ENCODE results near the gene RBM25. TPM values are rescaled to one million over a fixed set of nuclear protein-coding genes. Genes with fewer than 3 reads are reported as not detected.
A peak's percentile ranks its signal among the peaks of the same experiment; 100 is the strongest.

RBM25 gene
- polyA plus RNA-seq, 3 donors: 147 to 188 (median 182) TPM

DNA sequence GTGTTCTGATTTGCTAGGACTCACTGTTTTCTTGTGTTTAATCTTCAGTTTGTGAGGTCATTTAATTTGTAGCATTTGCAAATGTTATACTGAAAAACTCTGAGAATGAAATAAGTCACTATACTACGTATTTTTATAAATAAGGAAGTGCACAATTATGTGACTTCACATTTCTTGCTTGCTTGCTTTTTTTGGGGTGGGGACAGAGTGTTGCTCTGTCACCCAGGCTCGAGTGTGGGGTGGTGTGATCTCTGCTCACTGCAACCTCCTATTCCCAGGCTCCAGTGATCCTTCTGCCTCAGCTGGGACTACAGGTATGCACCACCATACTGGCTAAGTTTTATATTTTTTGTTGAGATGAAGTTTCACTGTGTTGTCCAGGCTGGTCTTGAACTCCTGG, 32.7 kb downstream of the RBM25 start:
- no peak for DNase-seq

DNA sequence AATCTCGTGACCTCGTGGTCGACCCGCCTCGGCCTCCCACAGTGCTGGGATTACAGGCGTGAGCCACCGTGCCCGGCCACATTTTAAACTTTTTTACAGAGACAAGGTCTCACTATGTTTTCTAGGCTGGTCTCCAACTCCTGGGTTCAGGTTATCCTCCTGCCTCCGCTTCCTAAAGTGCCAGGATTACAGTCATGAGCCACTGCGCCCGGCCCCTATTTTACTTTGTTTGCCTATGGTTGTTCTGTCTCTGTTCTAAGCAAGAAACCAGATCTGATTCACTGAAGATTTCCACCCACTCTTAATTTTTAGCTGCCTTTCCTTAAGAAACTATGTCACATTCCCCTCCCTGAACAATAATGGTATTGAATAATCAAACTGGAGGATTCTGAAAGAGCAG, 39.1 kb downstream of the RBM25 start:
- DNase-seq: no peak

DNA sequence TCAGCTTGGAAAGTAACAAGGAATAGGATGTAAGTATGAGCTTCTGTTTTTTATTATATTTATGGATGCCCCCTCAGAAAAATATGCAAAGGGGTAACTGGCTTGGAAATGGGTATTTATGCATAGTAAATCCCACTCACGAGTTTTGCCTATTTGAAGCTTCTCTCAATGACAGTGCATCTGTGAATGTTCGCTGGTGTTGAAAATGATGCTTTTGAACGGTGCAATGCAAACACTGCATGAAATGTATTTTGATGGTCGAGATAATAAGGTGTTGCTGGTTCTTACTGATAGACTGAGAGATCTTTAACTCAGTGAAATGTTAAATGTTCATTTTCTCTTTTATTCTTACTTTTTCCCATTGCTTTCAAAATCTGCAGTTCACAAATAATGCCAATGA, 42.0 kb downstream of the RBM25 start:
- no peak for DNase-seq

DNA sequence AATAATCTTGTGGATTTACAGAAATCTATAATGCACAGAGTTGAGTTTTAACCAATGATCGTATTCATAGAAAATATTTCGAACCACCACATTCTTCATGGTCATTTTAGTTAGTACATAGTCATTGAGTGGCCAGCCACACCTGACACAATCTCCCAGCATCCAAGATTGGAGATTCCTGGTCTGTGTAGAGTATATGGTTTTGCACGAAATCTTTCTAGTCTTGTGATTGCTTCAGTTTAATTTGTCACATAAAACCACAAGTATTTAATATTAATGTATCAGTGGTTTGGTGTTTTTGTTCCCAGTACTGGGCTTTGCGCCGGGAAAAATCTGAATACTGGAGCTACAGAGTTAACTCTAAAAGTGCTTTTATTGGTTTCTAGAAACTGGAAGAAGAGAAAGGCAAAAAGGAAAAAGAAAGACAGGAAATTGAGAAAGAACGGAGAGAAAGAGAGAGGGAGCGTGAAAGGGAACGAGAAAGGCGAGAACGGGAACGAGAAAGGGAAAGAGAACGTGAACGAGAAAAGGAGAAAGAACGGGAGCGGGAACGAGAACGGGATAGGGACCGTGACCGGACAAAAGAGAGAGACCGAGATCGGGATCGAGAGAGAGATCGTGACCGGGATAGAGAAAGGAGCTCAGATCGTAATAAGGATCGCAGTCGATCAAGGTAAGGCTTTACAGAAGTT, 44.6 kb downstream of the RBM25 start:
- DNase-seq: no peak

DNA sequence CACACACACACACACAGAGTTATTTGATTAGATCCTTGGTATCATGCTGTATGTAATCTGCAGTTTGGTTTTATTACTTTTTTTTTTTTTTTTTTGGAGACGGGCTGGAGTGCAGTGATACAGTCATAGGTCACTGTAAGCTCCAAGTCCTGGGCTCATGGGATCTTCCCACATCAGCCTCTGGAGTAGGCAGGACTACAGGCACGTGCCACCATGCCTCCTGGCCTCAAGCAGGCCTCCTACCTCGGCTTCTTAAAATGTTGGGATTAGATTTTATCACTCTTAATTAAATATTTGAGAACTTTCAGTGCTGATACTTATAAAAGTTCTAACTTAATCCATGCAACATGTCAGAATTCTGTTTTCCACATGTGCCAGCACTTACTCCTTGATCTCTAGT, 46.7 kb downstream of the RBM25 start:
- DNase-seq: no peak

DNA sequence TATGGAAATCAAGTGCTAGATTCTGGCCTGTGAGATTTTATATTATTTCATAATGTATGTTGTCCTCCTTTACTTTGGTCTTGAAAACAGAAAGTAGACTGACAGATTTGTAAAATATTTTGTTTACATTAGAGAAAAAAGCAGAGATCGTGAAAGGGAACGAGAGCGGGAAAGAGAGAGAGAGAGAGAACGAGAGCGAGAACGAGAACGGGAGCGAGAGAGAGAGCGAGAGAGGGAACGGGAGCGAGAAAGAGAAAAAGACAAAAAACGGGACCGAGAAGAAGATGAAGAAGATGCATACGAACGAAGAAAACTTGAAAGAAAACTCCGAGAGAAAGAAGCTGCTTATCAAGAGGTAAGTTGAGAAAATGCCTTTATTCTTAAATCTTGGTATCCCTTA, 47.4 kb downstream of the RBM25 start:
- DNase-seq: no peak

DNA sequence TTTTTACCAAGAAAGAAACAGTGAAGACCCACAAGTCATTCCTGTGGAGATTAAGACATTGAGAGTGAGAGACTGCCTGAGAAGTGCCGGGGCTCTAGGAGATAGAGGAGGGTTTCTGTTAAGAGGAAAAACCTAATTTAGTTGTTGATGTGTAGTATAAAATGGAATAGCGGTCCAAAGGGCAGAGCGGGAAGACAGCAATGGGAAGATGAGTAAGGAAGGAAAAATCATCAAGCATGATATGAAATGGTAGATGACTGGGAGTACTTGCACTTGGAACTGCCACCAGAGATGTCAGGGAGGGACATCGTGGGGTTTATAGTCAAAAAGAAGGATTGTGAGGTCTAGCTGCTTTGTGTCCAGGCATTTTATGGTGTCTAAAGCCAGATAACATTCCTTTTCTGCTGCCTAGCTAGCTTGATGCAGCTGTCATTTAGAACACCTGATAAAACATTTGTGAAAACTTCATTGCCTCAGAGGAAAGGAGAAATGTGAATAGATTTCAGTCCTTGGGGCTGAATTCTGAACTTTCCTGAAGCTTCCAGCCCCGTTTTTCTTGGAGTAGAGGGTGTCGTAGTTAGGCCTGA, 57.8 kb downstream of the RBM25 start:
- no peak for DNase-seq

DNA sequence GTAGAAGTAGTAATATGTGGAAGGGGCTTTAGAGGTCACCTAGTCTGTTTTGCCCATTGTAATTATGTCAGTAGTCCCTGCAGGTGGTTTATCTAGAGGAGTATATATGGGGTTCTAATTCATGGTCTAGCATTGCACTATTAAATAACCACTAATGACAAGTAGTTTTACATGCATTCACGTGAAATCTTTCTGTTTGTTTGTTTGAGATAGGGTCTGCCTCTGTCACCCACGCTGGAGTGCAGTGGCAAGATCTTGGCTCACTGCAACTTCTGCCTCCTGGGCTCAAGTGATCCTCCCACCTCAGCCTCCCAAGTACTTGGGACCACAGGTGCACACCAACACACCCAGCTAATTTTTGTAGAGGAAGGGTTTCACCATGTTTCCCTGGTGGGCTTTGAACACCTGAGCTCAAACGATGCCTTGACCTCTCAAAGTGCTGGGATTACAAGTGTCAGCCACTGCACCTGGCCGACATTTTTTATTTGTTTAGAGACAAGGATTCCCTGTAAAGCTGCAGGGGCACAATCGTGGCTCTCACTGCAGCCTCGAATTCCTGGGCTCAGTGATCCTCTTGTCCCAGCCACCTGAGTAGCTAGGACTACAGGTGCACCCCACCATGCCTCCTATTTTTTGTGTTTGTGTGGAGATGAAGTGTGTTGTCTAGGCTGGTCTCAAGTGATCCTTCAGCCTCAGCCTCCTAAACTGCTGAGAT, 66.0 kb downstream of the RBM25 start:
- DNase-seq: no peak

DNA sequence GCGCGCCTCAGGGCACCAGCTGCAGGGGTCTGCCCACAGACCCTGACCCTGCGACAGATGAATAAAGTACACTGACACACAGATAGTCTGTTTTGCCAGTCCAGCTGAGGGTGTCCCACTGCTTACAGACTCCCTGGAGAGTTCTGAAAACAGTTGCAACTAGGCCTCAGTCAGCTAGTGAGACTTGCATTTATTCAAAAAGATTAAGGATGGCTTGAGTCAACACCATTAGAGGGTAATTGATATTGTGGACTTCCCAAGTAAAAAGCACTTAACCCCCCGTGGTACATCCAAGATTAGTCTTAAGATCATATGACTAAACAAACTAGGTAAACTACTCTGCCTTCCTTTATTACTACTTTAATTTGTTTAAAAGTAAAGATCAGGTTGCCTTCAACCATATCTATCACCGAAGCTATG, 66.8 kb downstream of the RBM25 start:
- DNase-seq: no peak

DNA sequence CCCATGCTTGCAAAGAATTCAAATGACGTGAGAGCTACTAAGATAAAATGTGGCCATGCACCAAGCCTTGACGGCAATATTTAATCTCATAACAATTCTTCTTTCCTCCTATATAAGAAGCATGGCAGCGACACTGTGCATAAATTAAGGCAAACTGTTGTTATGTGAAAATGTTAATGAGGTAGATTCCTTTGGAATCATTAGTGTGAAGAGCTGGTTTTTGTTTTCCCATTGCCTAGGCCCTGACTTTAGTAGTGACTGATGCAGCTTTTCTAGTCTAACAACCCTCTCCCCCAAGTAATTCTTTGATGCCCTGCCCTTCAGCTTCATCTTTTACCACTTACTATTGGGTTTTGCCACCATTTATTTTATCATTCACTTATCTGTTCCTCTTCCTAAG, 67.4 kb downstream of the RBM25 start:
- DNase-seq: no peak

DNA sequence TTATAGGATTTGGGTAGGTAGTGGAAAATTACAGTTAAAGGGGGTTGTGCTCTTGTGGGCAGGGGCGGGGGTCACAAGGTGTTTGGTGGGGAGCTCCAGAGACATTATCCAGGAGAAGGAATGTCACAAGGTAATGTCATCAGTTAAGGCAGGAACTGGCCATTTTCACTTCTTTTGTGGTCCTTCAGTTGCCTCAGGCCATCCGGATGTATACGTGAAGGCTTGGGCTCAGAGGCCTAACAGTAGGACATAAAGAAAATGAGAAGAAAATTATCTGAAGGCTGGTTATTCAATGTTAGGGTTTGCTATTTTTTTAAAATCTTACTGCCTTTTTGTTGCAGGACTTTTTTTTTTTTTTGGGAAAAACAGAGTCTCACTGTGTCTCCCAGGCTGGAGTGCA, 75.5 kb downstream of the RBM25 start:
- no peak for DNase-seq

DNA sequence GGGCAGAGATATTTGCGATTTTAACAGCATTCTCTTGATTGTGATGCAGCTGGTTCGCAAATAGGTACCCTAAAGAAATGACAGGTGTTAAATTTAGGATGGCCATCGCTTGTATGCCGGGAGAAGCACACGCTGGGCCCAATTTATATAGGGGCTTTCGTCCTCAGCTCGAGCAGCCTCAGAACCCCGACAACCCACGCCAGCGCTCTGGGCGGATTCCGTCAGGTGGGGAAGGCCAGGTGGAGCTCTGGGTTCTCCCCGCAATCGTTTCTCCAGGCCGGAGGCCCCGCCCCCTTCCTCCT, 77.7 kb downstream of the RBM25 start:
- no peak for DNase-seq

DNA sequence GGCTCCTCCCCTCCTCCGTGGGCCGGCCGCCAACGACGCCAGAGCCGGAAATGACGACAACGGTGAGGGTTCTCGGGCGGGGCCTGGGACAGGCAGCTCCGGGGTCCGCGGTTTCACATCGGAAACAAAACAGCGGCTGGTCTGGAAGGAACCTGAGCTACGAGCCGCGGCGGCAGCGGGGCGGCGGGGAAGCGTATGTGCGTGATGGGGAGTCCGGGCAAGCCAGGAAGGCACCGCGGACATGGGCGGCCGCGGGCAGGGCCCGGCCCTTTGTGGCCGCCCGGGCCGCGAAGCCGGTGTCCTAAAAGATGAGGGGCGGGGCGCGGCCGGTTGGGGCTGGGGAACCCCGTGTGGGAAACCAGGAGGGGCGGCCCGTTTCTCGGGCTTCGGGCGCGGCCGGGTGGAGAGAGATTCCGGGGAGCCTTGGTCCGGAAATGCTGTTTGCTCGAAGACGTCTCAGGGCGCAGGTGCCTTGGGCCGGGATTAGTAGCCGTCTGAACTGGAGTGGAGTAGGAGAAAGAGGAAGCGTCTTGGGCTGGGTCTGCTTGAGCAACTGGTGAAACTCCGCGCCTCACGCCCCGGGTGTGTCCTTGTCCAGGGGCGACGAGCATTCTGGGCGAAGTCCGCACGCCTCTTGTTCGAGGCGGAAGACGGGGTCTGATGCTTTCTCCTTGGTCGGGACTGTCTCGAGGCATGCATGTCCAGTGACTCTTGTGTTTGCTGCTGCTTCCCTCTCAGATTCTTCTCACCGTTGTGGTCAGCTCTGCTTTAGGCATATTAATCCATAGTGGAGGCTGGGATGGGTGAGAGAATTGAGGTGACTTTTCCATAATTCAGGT, 78.3 kb downstream of the RBM25 start, which contains the start of gene PSEN1:
PSEN1 (plus strand) TSS at position 121 of the 839 bp plus-strand sequence. CDS start 11,513 bp downstream, outside the sequence.
- DNase-seq: peak; percentile 94

DNA sequence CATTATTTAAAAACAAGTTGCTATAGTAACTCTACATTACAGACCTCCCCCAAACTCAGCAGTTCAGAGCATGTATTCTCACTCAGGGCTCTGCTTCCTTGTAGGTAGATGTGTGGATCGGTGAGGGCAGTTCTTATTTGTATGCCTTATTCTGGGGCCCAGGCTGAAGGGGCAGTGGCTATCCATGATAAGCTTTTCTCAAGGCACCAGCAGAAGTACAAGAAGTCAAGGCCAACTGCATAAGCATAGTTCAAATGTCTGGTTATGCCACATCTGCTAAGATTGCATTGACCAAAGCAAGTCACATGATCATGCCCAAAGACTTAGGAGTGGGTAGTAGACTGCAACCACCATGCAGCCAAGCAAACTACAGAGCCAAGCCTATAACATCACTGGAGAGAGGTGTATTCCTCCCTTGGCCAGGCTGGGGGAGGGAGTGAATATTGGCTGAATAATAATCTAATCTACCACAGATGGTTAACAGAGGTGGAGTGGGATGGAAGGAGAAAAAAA, 82.5 kb downstream of the RBM25 start:
- DNase-seq: no peak

DNA sequence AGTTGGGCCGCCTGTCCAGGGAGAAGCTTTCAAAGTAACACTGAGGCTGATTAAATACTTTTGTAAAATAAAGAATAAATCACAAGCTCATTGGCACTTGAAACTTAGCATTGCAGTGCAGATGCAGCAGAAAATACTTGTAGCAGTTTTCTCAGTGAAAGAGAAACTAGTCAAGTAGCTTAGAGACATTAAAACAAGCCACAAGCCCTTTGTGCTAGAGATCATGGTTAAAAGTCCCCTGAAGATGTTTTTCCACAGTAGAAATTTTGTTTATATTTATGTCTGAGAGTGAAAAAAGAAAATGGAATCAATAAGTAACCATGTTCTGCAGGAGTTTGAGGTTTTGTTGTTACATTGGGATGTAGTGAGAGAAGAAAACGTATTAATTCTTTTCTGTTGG, 83.9 kb downstream of the RBM25 start:
- DNase-seq: no peak

DNA sequence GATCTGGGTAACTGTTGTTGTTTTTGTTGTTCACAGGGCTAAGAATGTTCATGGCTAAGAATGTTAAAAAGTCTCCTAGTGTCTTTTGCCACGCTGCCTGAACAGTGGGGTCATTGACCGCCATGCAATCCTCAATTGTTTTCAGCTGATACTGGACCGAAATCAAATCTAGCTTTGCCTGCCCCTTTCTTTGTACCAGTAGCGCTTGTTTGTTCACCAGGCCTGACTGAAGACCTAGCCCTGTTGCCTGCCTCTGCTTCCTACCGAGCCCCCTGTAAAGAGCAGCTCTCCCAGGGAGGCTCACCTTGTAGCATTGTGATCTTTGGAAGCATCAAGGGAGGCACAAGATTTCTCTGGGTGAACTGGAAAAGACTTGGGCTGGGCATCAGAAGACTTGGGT, 84.7 kb downstream of the RBM25 start:
- DNase-seq: no peak

DNA sequence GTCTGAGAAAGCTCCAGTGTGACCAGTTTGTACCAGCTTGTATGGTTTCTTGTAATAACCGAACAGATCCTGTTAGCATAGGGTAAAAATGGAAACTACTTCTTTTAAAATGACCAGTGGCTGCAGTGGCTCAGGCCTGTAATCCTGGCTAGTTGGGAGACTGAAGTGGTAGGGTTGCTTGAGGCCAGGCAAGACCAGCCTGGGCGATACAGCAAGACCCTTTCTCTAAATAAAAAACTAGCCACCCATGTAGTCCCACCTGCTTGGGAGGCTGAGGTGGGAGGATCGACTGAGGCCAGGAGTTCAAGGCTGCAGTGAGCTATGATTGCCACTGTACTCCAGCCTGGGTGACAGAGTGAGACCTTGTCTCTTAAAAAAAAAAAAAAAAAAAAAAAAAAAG, 85.3 kb downstream of the RBM25 start:
- DNase-seq: no peak

DNA sequence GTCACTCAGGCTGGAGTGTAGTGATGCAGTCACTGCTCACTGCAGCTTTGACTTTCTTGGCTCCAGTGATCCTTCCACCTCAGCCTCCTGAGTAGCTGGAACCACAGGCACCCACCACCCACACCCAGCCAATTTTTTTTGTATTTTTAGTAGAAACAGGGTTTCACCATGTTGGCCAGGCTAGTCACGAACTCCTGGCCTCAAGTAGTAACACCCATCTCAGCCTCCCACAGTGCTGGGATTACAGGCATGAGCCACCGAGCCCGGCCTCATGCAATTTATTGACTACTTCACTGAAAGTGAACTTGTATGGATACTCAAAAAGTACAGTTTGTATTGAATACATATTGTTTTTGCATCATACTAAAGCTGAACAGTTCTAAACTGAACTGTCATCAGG, 87.0 kb downstream of the RBM25 start:
- DNase-seq: no peak

DNA sequence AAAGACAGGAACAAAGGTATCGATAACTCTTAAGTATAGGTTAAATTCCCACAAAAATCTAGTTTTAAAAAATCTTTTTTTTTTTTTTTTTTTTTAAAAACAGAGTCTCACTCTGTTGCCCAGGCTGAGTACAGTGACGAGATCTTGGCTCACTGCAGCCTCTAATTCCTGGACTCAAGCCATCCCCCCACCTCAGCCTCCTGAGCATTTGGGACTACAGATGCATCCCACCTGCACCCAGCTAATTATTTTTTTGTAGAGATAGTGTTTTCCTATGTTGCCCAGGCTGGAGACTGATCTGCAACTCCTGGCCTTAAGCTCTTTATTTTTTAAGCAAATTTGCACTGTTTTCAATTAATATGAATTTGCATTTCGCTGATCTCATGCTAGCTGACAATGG, 87.8 kb downstream of the RBM25 start:
- DNase-seq: no peak

DNA sequence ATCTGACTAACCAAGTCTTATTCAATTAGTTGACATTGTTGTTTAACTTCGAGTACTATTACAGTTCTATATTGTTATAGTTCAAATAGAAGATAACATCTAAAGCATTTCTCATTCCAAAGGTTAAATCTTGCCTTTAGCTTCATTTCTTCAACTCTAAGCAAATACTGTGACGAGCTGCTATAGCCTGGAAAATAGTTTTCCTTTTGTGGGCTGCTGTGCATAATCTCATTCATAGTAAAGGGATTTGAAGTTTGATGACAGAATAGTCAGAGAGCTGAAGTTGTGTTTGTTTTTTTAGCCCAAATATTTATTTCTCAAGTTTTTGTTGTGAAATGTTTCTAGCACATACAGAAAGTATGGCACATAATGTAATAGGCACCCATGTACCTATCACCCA, 91.4 kb downstream of the RBM25 start:
- no peak for DNase-seq

DNA sequence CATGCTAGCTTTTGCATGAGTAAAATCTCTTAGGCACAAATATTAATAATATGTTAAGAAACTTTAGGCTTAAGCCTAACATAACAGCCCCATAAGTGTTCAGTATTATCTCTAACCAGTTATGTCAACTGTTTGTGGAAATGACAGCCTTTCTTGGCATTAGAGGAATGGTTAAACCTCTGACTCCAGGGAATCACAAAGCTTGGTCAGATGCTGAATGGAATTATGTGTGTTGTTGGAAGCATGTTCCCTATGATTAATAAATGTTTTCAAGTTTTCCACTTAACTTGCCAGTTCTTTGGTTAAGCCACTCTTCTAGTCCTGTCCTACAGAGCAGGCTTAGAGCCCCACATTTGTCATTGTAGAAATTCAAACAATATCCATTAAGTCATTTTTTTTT, 94.9 kb downstream of the RBM25 start:
- no peak for DNase-seq

DNA sequence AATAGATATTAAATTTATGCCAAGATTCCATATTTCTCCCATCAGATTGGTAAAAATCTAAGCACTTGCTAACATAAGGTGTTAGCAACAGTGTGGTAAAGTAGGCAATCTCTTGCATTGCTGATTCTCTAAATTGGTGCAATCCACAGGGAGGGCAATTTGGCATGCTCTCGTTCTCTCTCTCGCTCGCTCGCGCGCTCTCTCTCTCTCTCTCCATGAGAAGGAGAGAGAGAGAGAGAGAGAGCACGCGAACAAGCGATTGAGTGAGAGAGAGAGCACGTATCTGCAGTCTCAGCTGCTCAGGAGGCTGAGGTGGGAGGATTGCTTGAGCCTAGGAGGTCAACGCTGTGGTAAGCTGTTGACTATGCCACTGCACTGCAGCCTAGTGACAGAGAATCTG, 103.9 kb downstream of the RBM25 start:
- DNase-seq: no peak
